K562 (cell line): ENCODE measurements around the gene SOD1. TPM values are rescaled to one million over a fixed set of nuclear protein-coding genes. Genes with fewer than 3 reads are reported as not detected.
A peak's percentile ranks its signal among the peaks of the same experiment; 100 is the strongest.

ENCODE experiments used
- ATAC-seq: fragments of 200-7000 bp; cut with Tn5 transposase; 3 replicates; pipeline ENCODE4 v1.9.1; 2020; ENCODE audit warnings: moderate library complexity
- BruUV-seq: library from RNA; stranded (reverse); fragments of 400-500 nt; replicated peaks from 2 replicates; lab custom pipeline; 2021; lab: Mats Ljungman, UMichigan
- CTCF ChIA-PET: fragments of 300-600 bp; formaldehyde crosslinking; extraction: SDS; loops from one replicate; lab custom pipeline; 2021; ENCODE audit warnings: low intra/inter-chr PET ratio; lab: Yijun Ruan, JAX
- POLR2A ChIA-PET: fragments of 300-600, 350-650 bp; sonication (Branson Sonifier 250); formaldehyde crosslinking; extraction: SDS; loops from one replicate; lab custom pipeline; 2021; ENCODE audit warnings: antibody characterized with exemption, inconsistent platforms; lab: Yijun Ruan, JAX
- DNase-seq, 4 experiments: peaks; one replicate each; pipeline versions ENCODE4 v3.0.0 to v3.0.0-alpha.2; 2011 to 2018; ENCODE audit warnings: low spot score in 3 of 4, mixed read lengths in 3 of 4; ENCODE audit errors: extremely low read depth in 1 of 4
- FAIRE-seq: peaks from 2 replicates; lab custom pipeline; 2011; peaks lifted over from hg19 to GRCh38; lab: Jason Lieb, UNC
- H2AFZ ChIP-seq: 2 replicates; pipeline ENCODE4 v1.6.0; 2011; ENCODE audit warnings: low read depth, low read length, control low read depth, inconsistent platforms
- H3K27ac ChIP-seq: fragments of 200-600 bp; 3 replicates; pipeline ENCODE4 v1.8.0; 2011; ENCODE audit warnings: low read depth, mild to moderate bottlenecking, control low read depth, inconsistent platforms, low read length, moderate library complexity, mixed read lengths; ENCODE audit errors: extremely low read depth
- H3K27me3 ChIP-seq, 2 experiments: fragments of 300-600 bp in 1 of 2; 2 replicates in 1 of 2; 3 replicates in 1 of 2; pipeline versions ENCODE4 v1.6.0 to v1.8.0; 2011; ENCODE audit warnings: inconsistent platforms in 2 of 2, low read length in 2 of 2, mild to moderate bottlenecking in 1 of 2, mixed read lengths in 1 of 2, moderate library complexity in 1 of 2; ENCODE audit not compliant: control insufficient read depth in 2 of 2, insufficient read depth in 2 of 2
- H3K36me3 ChIP-seq: fragments of 300-600 bp; 3 replicates; pipeline ENCODE4 v1.8.0; 2011; ENCODE audit warnings: mild to moderate bottlenecking, low read length, inconsistent platforms; ENCODE audit not compliant: control insufficient read depth, insufficient read depth
- H3K4me1 ChIP-seq, 2 experiments: fragments of 200-600 bp in 1 of 2; replicated peaks in 1 of 2; 2 replicates in 1 of 2; 3 replicates in 1 of 2; pipeline versions ENCODE4 v1.5.1 to v1.8.0; 2011; ENCODE audit warnings: inconsistent platforms in 2 of 2, low read length in 2 of 2, mild to moderate bottlenecking in 1 of 2, mixed read lengths in 1 of 2, moderate library complexity in 1 of 2; ENCODE audit not compliant: control insufficient read depth in 2 of 2, insufficient read depth in 2 of 2
- H3K4me2 ChIP-seq: 2 replicates; pipeline ENCODE4 v1.6.1; 2011; ENCODE audit warnings: low read length, control low read depth, inconsistent platforms, mixed read lengths; ENCODE audit not compliant: insufficient read depth
- H3K4me3 ChIP-seq: fragments of 200-600 bp; sonication (generic), shearing (Covaris generic); 2 replicates; pipeline ENCODE4 v1.5.1; 2016; ENCODE audit warnings: control low read depth, inconsistent platforms
- H3K79me2 ChIP-seq: fragments of 200-600 bp; 3 replicates; pipeline ENCODE4 v1.8.0; 2011; ENCODE audit warnings: low read length, inconsistent platforms; ENCODE audit not compliant: control insufficient read depth, insufficient read depth
- H3K9ac ChIP-seq, 2 experiments: 2 replicates each; pipeline versions ENCODE4 v1.6.0 to v1.6.1; 2011; ENCODE audit warnings: low read depth in 2 of 2, low read length in 2 of 2, control low read depth in 1 of 2, inconsistent platforms in 1 of 2, mild to moderate bottlenecking in 1 of 2, mixed read lengths in 1 of 2; ENCODE audit not compliant: insufficient read depth in 1 of 2
- H3K9me1 ChIP-seq: one replicate; pipeline ENCODE4 v1.6.0; 2011; ENCODE audit warnings: inconsistent platforms, mild to moderate bottlenecking, low read length, moderate library complexity; ENCODE audit not compliant: control insufficient read depth, insufficient read depth
- H3K9me3 ChIP-seq: replicated peaks from 2 replicates; pipeline ENCODE4 v1.5.1; 2011; ENCODE audit warnings: low read depth, low read length, inconsistent platforms; ENCODE audit not compliant: control insufficient read depth, insufficient read depth
- H4K20me1 ChIP-seq: replicated peaks from 2 replicates; pipeline ENCODE4 v1.6.1; 2011; ENCODE audit warnings: low read length, inconsistent platforms, mixed read lengths; ENCODE audit not compliant: control insufficient read depth, insufficient read depth
- BRF2 ChIP-seq: IDR thresholded peaks from 3 replicates; pipeline ENCODE4 v1.6.1; 2011; ENCODE audit warnings: borderline replicate concordance, mild to moderate bottlenecking; ENCODE audit not compliant: insufficient read length, insufficient read depth
- CHD1 ChIP-seq: fragments of 200-600 bp; sonication (generic); IDR thresholded peaks from one replicate; pipeline ENCODE4 v1.6.1; 2012; ENCODE audit warnings: mild to moderate bottlenecking, moderate library complexity, low read length, inconsistent platforms
- TARDBP ChIP-seq: fragments of 450-650 bp; IDR thresholded peaks from 2 replicates; pipeline ENCODE4 v1.6.1; 2016
- ZKSCAN1 ChIP-seq: fragments of 150-350 bp; IDR thresholded peaks from 2 replicates; pipeline ENCODE4 v1.6.1; 2016; ENCODE audit warnings: low read depth, low read length
- WGBS: fragments of 100-300 bp; shearing (Covaris generic); methylation state at CpG from one replicate; pipeline ENCODE4 v1.1.6; 2016; ENCODE audit warnings: low coverage, mixed read lengths; ENCODE audit not compliant: insufficient coverage; ENCODE audit errors: missing lambda C conversion rate; 5-methylcytosine and 5-hydroxymethylcytosine counted together
- in situ Hi-C: fragments of 300-500 bp; cut with MboI; formaldehyde crosslinking; loops from 4 replicates; pipeline ENCODE4 v1.15.0; 2018; ENCODE audit warnings: inconsistent platforms, mixed read lengths
- intact Hi-C: fragments of 100-400 bp; cut with micrococcal nuclease; formaldehyde crosslinking; loops from 2 replicates; pipeline ENCODE4 v1.14.2; 2022
- polyA plus RNA-seq, 8 experiments: library from polyadenylated mRNA; depleted of rRNA in 4 of 8; stranded (reverse) in 5 of 8; unstranded in 3 of 8; fragments of >200 nt; fragmentation: Nextera tagmentation in 2 of 8; fragmentation: Illumina TruSeq in 1 of 8; extraction: Ambion mirVana in 2 of 8; extraction: Trizol in 1 of 8; gene quantifications; 2 replicates each; pipeline versions ENCODE4 v1.2.1 to v1.2.3, GENCODE V29; 2011 to 2014; ENCODE audit warnings: inconsistent platforms in 1 of 8, missing spikeins in 1 of 8
- total RNA-seq, 7 experiments: library from RNA; depleted of rRNA in 6 of 7; stranded (reverse); fragments of >200 nt in 6 of 7; fragmentation: Illumina TruSeq in 2 of 7; extraction: Trizol in 2 of 7; gene quantifications; 2 replicates each; pipeline versions ENCODE4 v1.2.1 to v1.2.3, GENCODE V29; 2011 to 2021; ENCODE audit warnings: low replicate concordance in 1 of 7

SOD1 gene
- total and polyA plus RNA-seq, 9 of the 15 experiments (the other 6 are each of a cell fraction or from before 2014, with no cell fraction given), result 452 to 1,409 (median 633) TPM

- no peak for DNase-seq
- H3K9me3 ChIP-seq, result no peaks in the 10 kb centered on the region
- TF ChIP-seq CHD1, result no peak
- no peak for TF ChIP-seq BRF2
- TF ChIP-seq, all 486 proteins: peak for 0
- Histone ChIP-seq H3K79me2 (peaks cover 18% of the 10 kb centered on the region), H3K4me3 (no peak overlapping the region), H3K36me3 (peaks cover 95% of the 10 kb centered on the region), H4K20me1 (no peaks in the 10 kb centered on the region), H3K4me1 (no peaks in the 10 kb centered on the region), H3K9ac (no peak overlapping the region), H3K27me3 (no peaks in the 10 kb centered on the region), H3K4me2 (no peak overlapping the region), H3K9me1 (no peaks in the 10 kb centered on the region), H3K27ac (no peak overlapping the region), H2AFZ (no peak overlapping the region)
- CTCF ChIA-PET, result no interaction called here
- intact Hi-C loops, result no loop called here
- WGBS, result 100% methylated on average over 2 of the region's 2 CpGs
- POLR2A ChIA-PET, result interaction anchor here (1.3 to 2.1 kb wide), 4 partner anchors 9 to 12 kb away, joined by 3 to 9 read pairs (median 4); no protein-coding TSS in a partner anchor
- ATAC-seq (no peak), FAIRE-seq (no peak)
- no TSS peak for BruUV-seq
- in situ Hi-C loops, result no loop called here
Measured at GRCh38 chr21:31687108-31687507, 27.6 kb downstream of the SOD1 start.

GRCh38 chr21:31688603-31689368 lies 29.3 kb downstream of the SOD1 start:
- H2AFZ ChIP-seq, result no peak overlapping the region
- in situ Hi-C loops, result no loop called here
- FAIRE-seq (no peak), ATAC-seq (no peak)
- CTCF ChIA-PET, result no interaction called here
- no peak for TF ChIP-seq TARDBP
- peak; percentile 93 for TF ChIP-seq ZKSCAN1
- TF ChIP-seq, all 486 proteins: peak for 1
- Histone ChIP-seq H3K4me1 (no peaks in the 10 kb centered on the region), H3K9ac (no peak overlapping the region), H3K9me3 (no peaks in the 10 kb centered on the region), H4K20me1 (no peaks in the 10 kb centered on the region), H3K9me1 (no peaks in the 10 kb centered on the region), H3K36me3 (peaks cover 95% of the 10 kb centered on the region), H3K27ac (no peak overlapping the region), H3K4me2 (no peak overlapping the region), H3K79me2 (peaks cover 11% of the 10 kb centered on the region; the same call in 2 of the 3 replicates), H3K27me3 (no peaks in the 10 kb centered on the region), H3K4me3 (no peak overlapping the region)
- POLR2A ChIA-PET, result interaction anchor here (0.5 to 1.2 kb wide), 2 partner anchors 18 to 64 kb away, joined by 4 to 5 read pairs; no protein-coding TSS in a partner anchor
- no TSS peak for BruUV-seq
- no peak for DNase-seq
- WGBS, result 95% methylated on average over 5 of the region's 5 CpGs
- intact Hi-C loops, result no loop called here
